Colonic mucosa (tissue), 4 donors: ENCODE results near the gene EPB41L1. TPM values are rescaled to one million over a fixed set of nuclear protein-coding genes. Genes with fewer than 3 reads are reported as not detected.

Experiments
- DNase-seq: peaks from one replicate; pipeline ENCODE4 v3.0.0-alpha.2; 2020
- H3K27ac ChIP-seq: fragments of 200-600 bp; one replicate; pipeline ENCODE4 v1.8.0; 2021
- H3K27me3 ChIP-seq: fragments of 200-600 bp; one replicate; pipeline ENCODE4 v1.8.0; 2021
- H3K36me3 ChIP-seq: fragments of 200-600 bp; one replicate; pipeline ENCODE4 v1.8.0; 2021
- H3K4me1 ChIP-seq: fragments of 200-600 bp; one replicate; pipeline ENCODE4 v1.8.0; 2021; ENCODE audit warnings: mild to moderate bottlenecking
- H3K4me3 ChIP-seq: fragments of 200-600 bp; one replicate; pipeline ENCODE4 v1.8.0; 2021
- H3K9ac ChIP-seq, 2 donors: one replicate each; pipeline ENCODE4 v1.7.0; 2013; ENCODE audit warnings: control low read depth in 2 of 2, low read depth in 2 of 2, low read length in 2 of 2
- H3K9me3 ChIP-seq: fragments of 200-600 bp; one replicate; pipeline ENCODE4 v1.8.0; 2021
- intact Hi-C: fragments of 100-400 bp; cut with DNase I; formaldehyde crosslinking; loops from one replicate; pipeline ENCODE4 v1.14.1; 2022
- total RNA-seq, 2 donors: library from RNA; stranded (reverse); fragmentation: NEBNext Ultra II Directional in 1 of 2; extraction: Animal tissue kit (Norgen Biotek cat#: 25700) in 1 of 2; gene quantifications; one replicate each; pipeline ENCODE4 v1.2.1, GENCODE V29; 2021
- TF ChIP-seq, protein P1 (sequence below): fragments of 200-600 bp; IDR thresholded peaks from one replicate; pipeline ENCODE4 v1.8.0; 2022; ENCODE audit warnings: antibody characterized with exemption, mild to moderate bottlenecking
- donor health status: healthy.
- donor health status: DM: no; HTN: no; CAD: no.
- donor health status: DM: no; HTN: no; CAD: no.

Gene EPB41L1
- total RNA-seq, 2 donors from 2014 or later = 40.3 to 59.2 TPM

- Histone ChIP-seq H3K9me3 (no peaks in the 10 kb centered on the region), H3K27ac (no peak overlapping the region), H3K9ac (no peak overlapping the region), H3K27me3 (no peaks in the 10 kb centered on the region), H3K36me3 (no peaks in the 10 kb centered on the region), H3K4me3 (no peak overlapping the region), H3K4me1 (peaks cover 24% of the 10 kb centered on the region)
- intact Hi-C loops = no loop called here
- no peak for DNase-seq
- TF ChIP-seq, protein P1, sequence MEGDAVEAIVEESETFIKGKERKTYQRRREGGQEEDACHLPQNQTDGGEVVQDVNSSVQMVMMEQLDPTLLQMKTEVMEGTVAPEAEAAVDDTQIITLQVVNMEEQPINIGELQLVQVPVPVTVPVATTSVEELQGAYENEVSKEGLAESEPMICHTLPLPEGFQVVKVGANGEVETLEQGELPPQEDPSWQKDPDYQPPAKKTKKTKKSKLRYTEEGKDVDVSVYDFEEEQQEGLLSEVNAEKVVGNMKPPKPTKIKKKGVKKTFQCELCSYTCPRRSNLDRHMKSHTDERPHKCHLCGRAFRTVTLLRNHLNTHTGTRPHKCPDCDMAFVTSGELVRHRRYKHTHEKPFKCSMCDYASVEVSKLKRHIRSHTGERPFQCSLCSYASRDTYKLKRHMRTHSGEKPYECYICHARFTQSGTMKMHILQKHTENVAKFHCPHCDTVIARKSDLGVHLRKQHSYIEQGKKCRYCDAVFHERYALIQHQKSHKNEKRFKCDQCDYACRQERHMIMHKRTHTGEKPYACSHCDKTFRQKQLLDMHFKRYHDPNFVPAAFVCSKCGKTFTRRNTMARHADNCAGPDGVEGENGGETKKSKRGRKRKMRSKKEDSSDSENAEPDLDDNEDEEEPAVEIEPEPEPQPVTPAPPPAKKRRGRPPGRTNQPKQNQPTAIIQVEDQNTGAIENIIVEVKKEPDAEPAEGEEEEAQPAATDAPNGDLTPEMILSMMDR = no peak
These were observed 39.8 kb upstream of the EPB41L1 start for GRCh38 chr20:36114707-36115106.

DNA sequence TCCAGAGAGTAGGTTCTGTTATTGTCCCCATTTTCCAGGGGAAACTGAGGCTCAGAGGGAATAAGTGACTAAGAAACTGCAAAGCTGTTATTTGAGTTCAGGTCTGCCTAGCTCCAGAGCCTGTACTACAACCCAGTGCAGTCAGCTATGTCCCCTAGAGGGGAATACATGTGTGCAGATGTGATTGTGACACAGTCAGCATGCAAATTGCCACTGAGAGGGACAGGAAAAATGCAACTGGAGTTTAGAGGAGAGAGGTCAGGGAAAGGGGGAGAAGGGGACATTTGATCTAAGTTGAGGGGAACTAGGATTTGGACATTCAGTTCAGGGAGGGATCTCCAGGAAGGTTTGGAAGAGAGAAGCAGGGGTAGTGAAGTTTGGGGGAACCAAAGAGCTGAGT is 38.6 kb upstream of the EPB41L1 start:
- TF ChIP-seq, protein P1 = no peak
- DNase-seq = no peak
- Histone ChIP-seq H3K36me3 (no peaks in the 10 kb centered on the region), H3K9me3 (no peaks in the 10 kb centered on the region), H3K4me1 (peaks cover 24% of the 10 kb centered on the region), H3K27me3 (no peaks in the 10 kb centered on the region), H3K9ac (no peak overlapping the region), H3K4me3 (no peak overlapping the region), H3K27ac (no peak overlapping the region)
- intact Hi-C loops = no loop called here

DNA sequence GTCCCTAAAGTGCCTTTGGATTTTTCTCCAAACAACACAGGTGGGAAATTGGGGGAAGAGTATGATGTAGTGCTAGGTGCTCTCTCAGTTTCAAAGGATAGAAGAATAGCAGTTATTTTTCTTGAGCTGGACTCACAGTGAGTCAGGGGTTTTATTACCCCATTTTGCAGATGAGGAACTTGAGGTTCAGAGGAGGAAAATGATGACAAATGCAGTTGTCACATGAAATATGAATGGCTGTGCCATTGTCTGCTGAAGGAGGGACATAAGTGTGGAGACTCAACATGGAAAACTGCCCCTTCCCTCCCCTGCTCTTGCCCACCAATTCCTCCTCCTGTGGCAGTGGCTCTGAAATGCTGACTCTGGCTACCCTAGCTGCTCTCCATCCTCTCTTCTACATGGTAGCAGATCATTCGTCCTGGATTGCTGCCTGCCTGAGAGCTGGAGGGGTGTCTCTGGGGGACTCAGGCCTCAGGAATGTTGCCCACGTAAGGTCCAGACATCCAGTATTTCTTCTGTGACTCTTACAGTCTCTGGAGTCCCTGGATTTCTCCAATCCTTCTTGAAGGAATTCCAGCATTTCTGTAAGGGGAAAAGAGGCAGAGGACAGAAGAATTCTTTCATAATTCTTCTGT is 37.6 kb upstream of the EPB41L1 start:
- DNase-seq = no peak
- Histone ChIP-seq H3K4me3 (no peak overlapping the region), H3K27ac (no peak overlapping the region), H3K9me3 (no peaks in the 10 kb centered on the region), H3K4me1 (peaks cover 14% of the 10 kb centered on the region), H3K36me3 (no peaks in the 10 kb centered on the region), H3K9ac (peak overlapping the region in 1 of 2 donors; percentile 29), H3K27me3 (no peaks in the 10 kb centered on the region)
- TF ChIP-seq, protein P1 = no peak
- intact Hi-C loops = no loop called here

- intact Hi-C loops = no loop called here
- H3K27ac ChIP-seq = peak overlapping the region; percentile 53
- H3K4me1 ChIP-seq = peaks cover 14% of the 10 kb centered on the region
- DNase-seq = no peak
- no peak overlapping the region for H3K9ac ChIP-seq
- H3K4me3 ChIP-seq = no peak overlapping the region
- no peaks in the 10 kb centered on the region for H3K27me3 ChIP-seq
- no peaks in the 10 kb centered on the region for H3K9me3 ChIP-seq
- H3K36me3 ChIP-seq = no peaks in the 10 kb centered on the region
- TF ChIP-seq, protein P1 = no peak
These were observed 36.9 kb upstream of the EPB41L1 start for GRCh38 chr20:36117638-36118037.

DNA sequence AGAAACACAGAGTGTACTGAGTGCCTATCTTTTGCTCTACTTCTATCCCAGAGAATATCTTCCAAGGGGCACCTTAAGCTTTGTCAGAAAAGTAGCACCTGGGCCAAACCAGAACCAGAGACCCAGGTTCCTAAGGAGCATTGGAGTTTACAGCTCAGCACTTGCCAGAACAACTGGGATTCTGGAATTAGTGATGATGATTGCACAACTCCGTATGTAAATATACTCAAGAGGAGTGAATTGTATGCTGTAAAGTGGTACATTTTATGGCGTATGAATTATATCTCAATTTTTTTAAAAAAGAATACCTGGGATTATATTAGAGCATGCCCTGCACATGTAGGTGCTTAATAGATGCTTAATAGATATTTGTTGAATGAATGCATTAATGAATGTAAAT is 36.2 kb upstream of the EPB41L1 start:
- no peaks in the 10 kb centered on the region for H3K27me3 ChIP-seq
- no peaks in the 10 kb centered on the region for H3K36me3 ChIP-seq
- no peak overlapping the region for H3K4me3 ChIP-seq
- no peak overlapping the region for H3K9ac ChIP-seq
- H3K27ac ChIP-seq = peak overlapping the region; percentile 53
- TF ChIP-seq, protein P1 = no peak
- H3K9me3 ChIP-seq = no peaks in the 10 kb centered on the region
- intact Hi-C loops = no loop called here
- DNase-seq = no peak
- H3K4me1 ChIP-seq = peaks cover 14% of the 10 kb centered on the region
